WTC11 (cell line): ENCODE data around the gene LRRFIP2. TPM values are rescaled to one million over a fixed set of nuclear protein-coding genes. Genes with fewer than 3 reads are reported as not detected.
A peak's percentile ranks its signal among the peaks of the same experiment; 100 is the strongest.

ENCODE experiments used
- ATAC-seq: fragments of 200-7000 bp; cut with Tn5 transposase; 2 replicates; pipeline ENCODE4 v1.10.0; 2021; ENCODE audit warnings: mild to moderate bottlenecking, moderate library complexity
- Bru-seq: library from RNA; stranded (reverse); fragments of 400-500 nt; gene quantifications from one replicate; lab custom pipeline; 2021; lab: Mats Ljungman, UMichigan
- CTCF ChIA-PET: fragments of 300-600 bp; sonication (Branson Sonifier 250); formaldehyde crosslinking; loops from one replicate; lab custom pipeline; 2021; ENCODE audit warnings: antibody characterized with exemption; lab: Charles Lee
- POLR2A ChIA-PET: fragments of 350-600 bp; sonication (Branson Sonifier 250); formaldehyde crosslinking; loops from one replicate; lab custom pipeline; 2021; ENCODE audit warnings: antibody characterized with exemption; lab: Charles Lee
- DNase-seq: peaks from one replicate; pipeline ENCODE4 v3.0.0; 2021; ENCODE audit warnings: low spot score
- H3K27ac Mint-ChIP-seq: 2 replicates; pipeline ENCODE4 v1.8.0; 2021; ENCODE audit warnings: mixed read lengths
- H3K27me3 Mint-ChIP-seq: 2 replicates; pipeline ENCODE4 v1.8.0; 2021; ENCODE audit warnings: low read depth, mild to moderate bottlenecking, moderate library complexity, mixed read lengths
- H3K36me3 Mint-ChIP-seq: 2 replicates; pipeline ENCODE4 v1.8.0; 2021; ENCODE audit warnings: mixed read lengths
- H3K4me1 Mint-ChIP-seq: 2 replicates; pipeline ENCODE4 v1.8.0; 2022; ENCODE audit warnings: mixed read lengths
- H3K4me3 Mint-ChIP-seq: 2 replicates; pipeline ENCODE4 v1.8.0; 2021; ENCODE audit warnings: mild to moderate bottlenecking, moderate library complexity, mixed read lengths
- H3K9me3 Mint-ChIP-seq: 2 replicates; pipeline ENCODE4 v1.8.0; 2021; ENCODE audit warnings: mixed read lengths
- AR ChIP-seq: fragments of 250-450 bp; sonication (Bioruptor Pico); IDR thresholded peaks from 2 replicates; pipeline ENCODE4 v1.9.0; 2021; ENCODE audit warnings: mild to moderate bottlenecking
- CDX4 ChIP-seq: fragments of 250-450 bp; sonication (Bioruptor Pico); IDR thresholded peaks from 2 replicates; pipeline ENCODE4 v1.9.0; 2021; ENCODE audit warnings: moderate library complexity, mild to moderate bottlenecking, inconsistent platforms, borderline replicate concordance
- ERG ChIP-seq: fragments of 250-450 bp; sonication (Bioruptor Pico); IDR thresholded peaks from 2 replicates; pipeline ENCODE4 v1.8.0; 2021; ENCODE audit warnings: mild to moderate bottlenecking
- JUN ChIP-seq: sonication (generic); formaldehyde crosslinking; IDR thresholded peaks from 2 replicates; pipeline ENCODE4 v1.8.0; 2023; ENCODE audit warnings: mild to moderate bottlenecking, missing genetic modification reagents
- MLX ChIP-seq: sonication (generic); formaldehyde crosslinking; IDR thresholded peaks from 2 replicates; pipeline ENCODE4 v1.8.1; 2023; ENCODE audit warnings: mild to moderate bottlenecking, missing genetic modification reagents, moderate library complexity
- NFYB ChIP-seq: sonication (generic); formaldehyde crosslinking; conservative IDR thresholded peaks from 2 replicates; pipeline ENCODE4 v1.8.0; 2022; ENCODE audit warnings: low read depth, missing genetic modification reagents
- USF2 ChIP-seq: sonication (generic); formaldehyde crosslinking; IDR thresholded peaks from 2 replicates; pipeline ENCODE4 v1.8.1; 2023; ENCODE audit warnings: mild to moderate bottlenecking, missing genetic modification reagents, moderate library complexity
- ZBTB21 ChIP-seq: sonication (generic); formaldehyde crosslinking; IDR thresholded peaks from 2 replicates; pipeline ENCODE4 v1.8.1; 2023; ENCODE audit warnings: mild to moderate bottlenecking, missing genetic modification reagents, borderline replicate concordance
- long read RNA-seq, 3 experiments: library from RNA in 1 of 3; library from capped mRNA in 1 of 3; library from polyadenylated mRNA in 1 of 3; unstranded in 2 of 3; stranded (forward) in 1 of 3; transcript quantifications; one replicate each; pipeline ENCODE4 v2.0.0, GENCODE V29; 2021
- total RNA-seq: library from RNA; stranded (reverse); gene quantifications from 3 replicates; pipeline ENCODE4 v1.2.3, GENCODE V29; 2021
- TF ChIP-seq, protein P1 (sequence below): sonication (generic); formaldehyde crosslinking; IDR thresholded peaks from 2 replicates; pipeline ENCODE4 v1.8.1; 2022; ENCODE audit warnings: mild to moderate bottlenecking, moderate library complexity, missing genetic modification reagents
- TF ChIP-seq, protein P2 (sequence below): sonication (generic); formaldehyde crosslinking; IDR thresholded peaks from 2 replicates; pipeline ENCODE4 v1.8.1; 2022; ENCODE audit warnings: missing genetic modification reagents, borderline replicate concordance
- TF ChIP-seq, protein P3 (sequence below): sonication (generic); formaldehyde crosslinking; conservative IDR thresholded peaks from 2 replicates; pipeline ENCODE4 v1.8.1; 2022; ENCODE audit warnings: mild to moderate bottlenecking, missing genetic modification reagents
- TF ChIP-seq, protein P4 (sequence below): sonication (generic); formaldehyde crosslinking; IDR thresholded peaks from 2 replicates; pipeline ENCODE4 v1.8.1; 2022; ENCODE audit warnings: low read depth, mild to moderate bottlenecking, moderate library complexity, missing genetic modification reagents, borderline replicate concordance

The LRRFIP2 gene, protein sequence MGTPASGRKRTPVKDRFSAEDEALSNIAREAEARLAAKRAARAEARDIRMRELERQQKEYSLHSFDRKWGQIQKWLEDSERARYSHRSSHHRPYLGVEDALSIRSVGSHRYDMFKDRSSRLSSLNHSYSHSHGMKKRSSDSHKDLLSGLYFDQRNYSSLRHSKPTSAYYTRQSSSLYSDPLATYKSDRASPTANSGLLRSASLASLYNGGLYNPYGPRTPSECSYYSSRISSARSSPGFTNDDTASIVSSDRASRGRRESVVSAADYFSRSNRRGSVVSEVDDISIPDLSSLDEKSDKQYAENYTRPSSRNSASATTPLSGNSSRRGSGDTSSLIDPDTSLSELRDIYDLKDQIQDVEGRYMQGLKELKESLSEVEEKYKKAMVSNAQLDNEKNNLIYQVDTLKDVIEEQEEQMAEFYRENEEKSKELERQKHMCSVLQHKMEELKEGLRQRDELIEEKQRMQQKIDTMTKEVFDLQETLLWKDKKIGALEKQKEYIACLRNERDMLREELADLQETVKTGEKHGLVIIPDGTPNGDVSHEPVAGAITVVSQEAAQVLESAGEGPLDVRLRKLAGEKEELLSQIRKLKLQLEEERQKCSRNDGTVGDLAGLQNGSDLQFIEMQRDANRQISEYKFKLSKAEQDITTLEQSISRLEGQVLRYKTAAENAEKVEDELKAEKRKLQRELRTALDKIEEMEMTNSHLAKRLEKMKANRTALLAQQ
- total RNA-seq, result 23.7 to 24.6 TPM (median 23.7 TPM) in 3 replicates
- Bru-seq, nascent RNA, result percentile 73 among the genes with signal in this experiment
- long read RNA-seq, experiment 1, transcript LRRFIP2-202 (14 exons, 2,821 nt), result major isoform, 40 of 90 reads
- long read RNA-seq, experiment 1, transcript LRRFIP2-205 (15 exons, 2,522 nt), result minor isoform, 6 of 90 reads
- long read RNA-seq, experiment 1, transcript LRRFIP2-209 (15 exons, 1,989 nt), result minor isoform, 6 of 90 reads
- long read RNA-seq, experiment 1, partial matches to known transcripts, result 8 of 90 reads
- long read RNA-seq, experiment 1, other reads (novel, unspliced or antisense), result 26 of 90 reads
- long read RNA-seq, experiment 2, transcript LRRFIP2-202 (14 exons, 2,821 nt), result major isoform, 6 of 35 reads
- long read RNA-seq, experiment 2, partial matches to known transcripts, result 11 of 35 reads
- long read RNA-seq, experiment 2, other reads (novel, unspliced or antisense), result 11 of 35 reads
- long read RNA-seq, experiment 3, partial matches to known transcripts, result 1 of 3 reads
- long read RNA-seq, experiment 3, other reads (novel, unspliced or antisense), result 2 of 3 reads

- no peaks in the 10 kb centered on the region for H3K36me3 Mint-ChIP-seq
- no peak for TF ChIP-seq JUN (CRISPR knock-in tag)
- TF ChIP-seq MLX (CRISPR knock-in tag), result no peak
- TF ChIP-seq, protein P1, sequence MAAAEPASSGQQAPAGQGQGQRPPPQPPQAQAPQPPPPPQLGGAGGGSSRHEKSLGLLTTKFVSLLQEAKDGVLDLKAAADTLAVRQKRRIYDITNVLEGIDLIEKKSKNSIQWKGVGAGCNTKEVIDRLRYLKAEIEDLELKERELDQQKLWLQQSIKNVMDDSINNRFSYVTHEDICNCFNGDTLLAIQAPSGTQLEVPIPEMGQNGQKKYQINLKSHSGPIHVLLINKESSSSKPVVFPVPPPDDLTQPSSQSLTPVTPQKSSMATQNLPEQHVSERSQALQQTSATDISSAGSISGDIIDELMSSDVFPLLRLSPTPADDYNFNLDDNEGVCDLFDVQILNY (CRISPR knock-in tag), result no peak
- TF ChIP-seq NFYB (CRISPR knock-in tag), result no peak
- TF ChIP-seq, protein P2, sequence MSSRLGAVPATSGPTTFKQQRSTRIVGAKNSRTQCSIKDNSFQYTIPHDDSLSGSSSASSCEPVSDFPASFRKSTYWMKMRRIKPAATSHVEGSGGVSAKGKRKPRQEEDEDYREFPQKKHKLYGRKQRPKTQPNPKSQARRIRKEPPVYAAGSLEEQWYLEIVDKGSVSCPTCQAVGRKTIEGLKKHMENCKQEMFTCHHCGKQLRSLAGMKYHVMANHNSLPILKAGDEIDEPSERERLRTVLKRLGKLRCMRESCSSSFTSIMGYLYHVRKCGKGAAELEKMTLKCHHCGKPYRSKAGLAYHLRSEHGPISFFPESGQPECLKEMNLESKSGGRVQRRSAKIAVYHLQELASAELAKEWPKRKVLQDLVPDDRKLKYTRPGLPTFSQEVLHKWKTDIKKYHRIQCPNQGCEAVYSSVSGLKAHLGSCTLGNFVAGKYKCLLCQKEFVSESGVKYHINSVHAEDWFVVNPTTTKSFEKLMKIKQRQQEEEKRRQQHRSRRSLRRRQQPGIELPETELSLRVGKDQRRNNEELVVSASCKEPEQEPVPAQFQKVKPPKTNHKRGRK (CRISPR knock-in tag), result no peak
- no peak for TF ChIP-seq ZBTB21 (CRISPR knock-in tag)
- TF ChIP-seq, protein P3, sequence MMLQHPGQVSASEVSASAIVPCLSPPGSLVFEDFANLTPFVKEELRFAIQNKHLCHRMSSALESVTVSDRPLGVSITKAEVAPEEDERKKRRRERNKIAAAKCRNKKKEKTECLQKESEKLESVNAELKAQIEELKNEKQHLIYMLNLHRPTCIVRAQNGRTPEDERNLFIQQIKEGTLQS (CRISPR knock-in tag), result no peak
- TF ChIP-seq ERG, result no peak
- no peak for TF ChIP-seq USF2 (CRISPR knock-in tag)
- TF ChIP-seq, protein P4, sequence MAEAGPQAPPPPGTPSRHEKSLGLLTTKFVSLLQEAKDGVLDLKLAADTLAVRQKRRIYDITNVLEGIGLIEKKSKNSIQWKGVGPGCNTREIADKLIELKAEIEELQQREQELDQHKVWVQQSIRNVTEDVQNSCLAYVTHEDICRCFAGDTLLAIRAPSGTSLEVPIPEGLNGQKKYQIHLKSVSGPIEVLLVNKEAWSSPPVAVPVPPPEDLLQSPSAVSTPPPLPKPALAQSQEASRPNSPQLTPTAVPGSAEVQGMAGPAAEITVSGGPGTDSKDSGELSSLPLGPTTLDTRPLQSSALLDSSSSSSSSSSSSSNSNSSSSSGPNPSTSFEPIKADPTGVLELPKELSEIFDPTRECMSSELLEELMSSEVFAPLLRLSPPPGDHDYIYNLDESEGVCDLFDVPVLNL (CRISPR knock-in tag), result no peak
- TF ChIP-seq CDX4 (CRISPR knock-in tag), result no peak
- TF ChIP-seq AR (CRISPR knock-in tag), result no peak
- H3K27me3 Mint-ChIP-seq, result no peaks in the 10 kb centered on the region
- H3K27ac Mint-ChIP-seq, result peak within 1 kb of the TSS; percentile 48
- ATAC-seq, result no peak
- H3K4me1 Mint-ChIP-seq, result peaks cover 29% of the 10 kb centered on the region
- no peak for DNase-seq
- peak within 1 kb of the TSS; percentile 89 for H3K4me3 Mint-ChIP-seq
- ChIA-PET POLR2A (no interaction called here), CTCF (interaction anchor here (0.8 kb wide), 1 partner anchor 95 kb away, joined by 3 read pairs; no protein-coding TSS in a partner anchor)
- no peaks in the 10 kb centered on the region for H3K9me3 Mint-ChIP-seq
These were observed at the start of gene LRRFIP2 for GRCh38 chr3:37174532-37175126. Gene LRRFIP2, minus strand, starts transcription at chr3:37174582. Its CDS starts 25,599 bp downstream, at chr3:37148983.
